GM08714 (cell line): ENCODE data around the gene NELFCD.

Experiments
- H3K4me3 ChIP-seq: fragments of 200-500 bp; sonication (Bioruptor generic); 2 replicates; pipeline ENCODE4 v1.5.1; 2014; ENCODE audit warnings: mild to moderate bottlenecking, low read length, inconsistent platforms
- ZNF274 ChIP-seq: IDR thresholded peaks from 2 replicates; pipeline ENCODE4 v1.6.1; 2012; ENCODE audit warnings: mild to moderate bottlenecking, low read depth, low read length

NELFCD gene

DNA sequence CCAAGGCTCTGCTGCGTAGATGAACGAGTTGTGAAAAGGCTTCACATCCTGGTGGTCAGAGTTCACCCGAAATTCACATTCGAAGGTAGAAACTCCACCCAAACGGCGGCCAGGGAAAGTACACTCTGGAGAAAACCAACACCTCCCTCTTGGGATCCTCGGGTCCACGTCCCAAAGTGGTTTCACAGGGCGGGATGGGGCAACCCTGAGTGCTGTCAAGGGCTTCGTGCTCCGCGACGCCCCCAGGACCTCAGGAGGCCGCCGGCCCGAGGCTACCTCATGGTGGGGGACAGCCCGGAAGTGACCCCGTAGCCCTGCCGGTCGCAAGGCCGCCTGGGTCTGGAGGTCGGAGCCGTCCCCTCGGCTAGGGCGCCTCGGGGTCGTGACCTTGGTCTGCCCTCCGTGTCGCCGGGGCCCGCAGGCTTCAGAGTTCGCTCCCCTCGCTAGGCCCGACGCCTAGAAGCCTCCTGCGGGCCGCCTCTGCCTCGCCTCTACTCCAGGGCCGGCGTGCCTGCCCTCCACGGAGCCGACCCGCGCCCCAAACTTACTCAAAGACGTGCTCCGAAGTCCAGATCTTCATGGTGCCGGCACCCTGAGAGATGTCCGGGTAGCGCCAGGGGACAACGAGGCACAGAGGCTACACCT lies 61.2 kb downstream of the NELFCD start, which contains the start of gene PRELID3B:
Gene PRELID3B (minus strand): TSS at position 636 of the 645 bp plus-strand sequence. CDS start 56 bp downstream, at position 580.
- no peak for TF ChIP-seq ZNF274

DNA sequence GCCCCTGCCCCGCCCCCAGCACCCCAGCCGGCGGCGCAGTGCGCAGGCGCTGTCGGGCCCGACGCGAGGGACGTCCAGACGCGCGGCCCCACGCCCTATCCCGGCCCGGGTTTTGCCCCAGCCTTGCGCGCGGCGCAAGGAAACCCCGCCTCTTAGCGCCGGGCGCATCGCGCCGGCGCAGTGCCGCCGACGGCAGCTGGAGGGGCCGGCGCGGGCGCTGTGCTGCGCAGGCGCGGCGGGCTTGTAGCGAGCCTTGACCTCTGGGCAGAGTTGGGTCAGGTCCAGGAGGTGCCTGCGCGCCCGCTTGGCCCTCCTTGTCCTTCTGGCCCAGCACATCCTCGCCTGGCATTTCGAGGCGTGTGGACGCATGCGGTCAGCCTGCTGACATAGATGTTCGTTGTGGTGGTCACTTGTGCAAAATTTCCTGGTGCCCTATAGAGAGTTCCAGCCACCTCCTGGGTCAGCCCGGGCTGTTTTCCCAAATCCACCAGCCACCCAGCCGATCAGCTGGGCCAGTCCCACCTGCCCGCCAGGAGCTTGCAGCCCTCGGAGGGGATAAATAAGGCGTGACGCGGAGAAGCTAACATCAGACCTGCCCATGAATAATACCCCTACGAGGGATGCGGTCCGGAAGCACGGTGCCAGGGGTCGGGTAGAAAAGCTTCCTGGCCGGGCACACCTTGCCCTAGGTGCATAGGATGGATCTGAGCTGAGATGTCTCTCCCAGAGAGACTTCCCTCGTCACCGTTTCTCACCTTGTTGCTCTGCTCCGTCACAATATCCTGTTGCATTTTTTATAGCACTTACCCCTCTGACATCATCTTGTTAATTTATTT lies 62.0 kb downstream of the NELFCD start:
- H3K4me3 ChIP-seq: peak overlapping the region; percentile 99; the same call in 1 of the 2 replicates
- no peak for TF ChIP-seq ZNF274

More for the DNA sequence above, 61.2 kb downstream of the NELFCD start, which contains the start of gene PRELID3B:
- peak within 1 kb of the TSS; percentile 99 for H3K4me3 ChIP-seq

DNA sequence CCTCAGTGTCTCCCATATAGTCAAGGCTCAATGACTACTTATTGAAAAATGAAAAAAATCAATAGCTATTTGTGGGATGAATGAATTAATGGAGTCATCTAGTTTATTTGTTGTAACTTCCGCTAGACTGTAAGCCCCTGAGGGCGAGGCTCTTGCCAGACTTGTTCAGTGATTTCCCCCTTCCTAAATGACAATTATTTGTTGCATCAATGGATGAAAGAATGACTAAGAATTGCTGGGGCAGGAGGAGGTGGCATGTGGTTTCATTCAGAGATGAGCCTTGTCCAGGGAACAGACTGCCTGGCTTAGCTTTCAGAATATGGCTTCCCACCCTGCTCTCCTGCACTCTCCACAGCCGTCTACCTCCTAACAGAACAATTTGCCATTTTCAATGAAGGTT lies 62.6 kb downstream of the NELFCD start:
- no peak for TF ChIP-seq ZNF274
- H3K4me3 ChIP-seq: no peak overlapping the region

DNA sequence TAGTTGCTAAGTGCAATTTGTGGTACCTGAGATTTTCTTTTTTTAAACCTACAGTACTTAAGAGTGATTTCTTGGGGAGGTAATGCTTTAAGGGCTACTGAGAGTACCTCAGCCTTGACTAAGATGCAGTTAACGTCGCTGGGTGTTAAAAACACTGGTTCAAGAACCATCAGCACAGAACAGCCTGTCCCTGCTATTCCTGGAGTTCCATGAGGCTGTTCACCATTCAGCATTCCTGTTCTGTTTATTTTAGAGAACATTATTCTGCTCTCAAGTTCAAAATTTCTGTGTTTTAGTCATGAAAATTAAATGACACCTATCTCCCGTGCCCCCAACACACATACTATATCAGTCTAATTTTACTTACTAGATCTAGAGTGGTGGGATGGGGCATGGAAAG lies 63.2 kb downstream of the NELFCD start:
- no peak for TF ChIP-seq ZNF274

More for the DNA sequence above, 63.2 kb downstream of the NELFCD start:
- H3K4me3 ChIP-seq: no peak overlapping the region
